GM12864 (cell line): ENCODE results near the gene PRDM5.
A peak's percentile ranks its signal among the peaks of the same experiment; 100 is the strongest.

ENCODE experiments used
- DNase-seq: peaks from one replicate; pipeline ENCODE4 v3.0.0-alpha.2; 2011; ENCODE audit warnings: low read depth
- H3K4me3 ChIP-seq: 2 replicates; pipeline ENCODE4 v1.5.1; 2011; ENCODE audit warnings: mild to moderate bottlenecking, low read depth, low read length, control low read depth
- CTCF ChIP-seq: IDR thresholded peaks from 2 replicates; pipeline ENCODE4 v1.5.1; 2011; ENCODE audit warnings: low read depth, mild to moderate bottlenecking, moderate library complexity, low read length, control low read depth, inconsistent platforms; ENCODE audit errors: missing control alignments

Gene PRDM5

DNA sequence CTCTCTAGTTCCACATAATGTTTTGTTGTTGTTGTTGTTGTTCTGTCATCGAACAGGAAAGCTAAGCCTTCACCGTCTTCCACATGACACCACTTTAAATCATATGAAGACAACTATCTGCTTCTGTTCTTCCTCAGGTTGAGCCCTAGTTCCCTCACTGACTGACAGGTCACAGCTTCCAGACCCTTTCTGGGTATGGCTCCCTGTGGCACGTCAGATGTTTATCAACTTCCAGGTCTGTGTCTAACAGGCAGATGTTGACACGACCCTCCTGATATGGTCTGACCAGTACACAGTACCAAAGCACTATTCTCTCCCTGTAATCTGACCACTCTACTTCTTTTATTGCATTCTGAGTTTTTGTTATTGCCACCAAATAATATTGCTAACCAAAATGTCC lies 51.4 kb downstream of the PRDM5 start:
- TF ChIP-seq CTCF = no peak
- no peak for DNase-seq
- no peak overlapping the region for H3K4me3 ChIP-seq

DNA sequence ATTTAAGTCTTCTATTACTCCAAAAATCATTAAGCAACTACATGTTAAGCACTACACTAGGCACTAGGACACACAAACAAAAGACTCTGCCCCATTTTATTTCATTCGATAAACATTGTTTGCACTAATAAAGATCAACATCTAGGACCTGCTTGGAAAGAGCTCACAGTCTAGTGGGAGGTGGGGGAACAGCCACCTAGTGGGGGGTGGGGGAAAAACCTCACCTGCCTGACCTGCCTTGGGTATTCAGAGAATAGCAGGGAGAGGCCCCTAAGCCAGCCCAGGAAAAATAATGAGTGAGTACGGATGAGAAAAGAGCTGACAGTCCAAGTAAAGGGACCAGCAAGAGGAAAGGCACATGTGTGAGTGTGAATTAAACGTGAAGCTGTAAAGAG lies 52.2 kb downstream of the PRDM5 start:
- TF ChIP-seq CTCF = peak; percentile 50
- no peak overlapping the region for H3K4me3 ChIP-seq
- DNase-seq = no peak

DNA sequence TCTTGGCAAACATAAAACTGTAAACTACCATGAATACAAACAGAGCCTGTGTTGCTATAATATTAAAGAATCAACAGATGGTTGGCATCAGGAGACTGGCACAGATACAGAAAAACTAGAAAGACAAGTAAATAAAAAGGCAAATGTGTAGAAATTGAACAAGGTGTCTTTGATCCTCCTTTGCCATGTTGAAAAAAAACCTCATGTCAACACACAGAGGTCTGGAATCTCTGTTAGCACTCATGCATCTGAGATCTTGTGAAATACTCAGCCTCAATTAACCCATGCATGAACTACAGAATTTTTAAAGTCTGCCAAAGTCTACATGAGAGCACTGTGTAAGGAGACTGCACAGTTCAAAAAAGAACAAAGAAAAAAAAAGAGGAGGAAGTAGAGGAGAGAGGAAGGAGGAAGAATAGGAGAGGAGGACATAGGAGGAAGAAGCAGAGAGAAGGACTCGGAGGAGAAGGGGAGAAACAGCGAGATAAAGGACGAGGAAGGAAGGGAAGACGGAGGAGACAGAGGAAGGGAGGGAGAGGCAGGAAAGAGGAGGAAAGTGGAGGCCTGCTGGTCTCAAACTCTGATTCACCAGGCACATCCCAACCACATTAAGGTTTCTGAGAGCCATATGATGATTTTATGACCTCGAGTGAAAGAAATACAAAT lies 52.8 kb downstream of the PRDM5 start:
- no peak for TF ChIP-seq CTCF
- no peak for DNase-seq
- no peak overlapping the region for H3K4me3 ChIP-seq

- DNase-seq = no peak
- no peak overlapping the region for H3K4me3 ChIP-seq
- TF ChIP-seq CTCF = no peak
These were observed 55.0 kb downstream of the PRDM5 start for GRCh38 chr4:120867506-120867905.

- no peak for DNase-seq
- TF ChIP-seq CTCF = no peak
- no peak overlapping the region for H3K4me3 ChIP-seq
These were observed 56.5 kb downstream of the PRDM5 start for GRCh38 chr4:120865985-120866384.

DNA sequence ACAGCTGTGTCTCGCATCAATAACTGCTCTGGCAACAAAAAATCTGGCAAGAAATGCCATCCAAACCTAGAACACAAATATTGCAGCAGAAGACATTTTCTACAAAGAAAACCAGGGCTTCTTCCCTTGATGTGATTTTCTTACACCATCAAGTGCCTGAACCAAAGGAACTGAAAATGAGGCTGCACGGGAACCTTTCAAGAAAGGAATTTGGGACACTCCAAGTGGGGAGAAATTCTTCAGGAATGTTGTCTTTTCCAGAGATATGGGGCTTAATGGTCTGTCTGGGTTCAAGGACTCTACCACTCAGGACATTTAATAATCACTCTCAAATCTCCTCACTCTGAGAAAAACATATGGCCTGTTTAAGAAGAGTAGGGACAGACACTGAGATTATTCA lies 57.6 kb downstream of the PRDM5 start:
- TF ChIP-seq CTCF = no peak
- H3K4me3 ChIP-seq = no peak overlapping the region
- no peak for DNase-seq

- H3K4me3 ChIP-seq = no peak overlapping the region
- TF ChIP-seq CTCF = no peak
- no peak for DNase-seq
These were observed 60.1 kb downstream of the PRDM5 start for GRCh38 chr4:120862432-120862831.
